K562 (cell line): ENCODE data around the gene PLEKHG1. TPM values are rescaled to one million over a fixed set of nuclear protein-coding genes. Genes with fewer than 3 reads are reported as not detected.

ENCODE experiments used
- ATAC-seq: fragments of 200-7000 bp; cut with Tn5 transposase; 3 replicates; pipeline ENCODE4 v1.9.1; 2020; ENCODE audit warnings: moderate library complexity
- BruUV-seq: library from RNA; stranded (reverse); fragments of 400-500 nt; replicated peaks from 2 replicates; lab custom pipeline; 2021; lab: Mats Ljungman, UMichigan
- CTCF ChIA-PET: fragments of 300-600 bp; formaldehyde crosslinking; extraction: SDS; loops from one replicate; lab custom pipeline; 2021; ENCODE audit warnings: low intra/inter-chr PET ratio; lab: Yijun Ruan, JAX
- POLR2A ChIA-PET: fragments of 300-600, 350-650 bp; sonication (Branson Sonifier 250); formaldehyde crosslinking; extraction: SDS; loops from one replicate; lab custom pipeline; 2021; ENCODE audit warnings: antibody characterized with exemption, inconsistent platforms; lab: Yijun Ruan, JAX
- DNase-seq, 4 experiments: peaks; one replicate each; pipeline versions ENCODE4 v3.0.0 to v3.0.0-alpha.2; 2011 to 2018; ENCODE audit warnings: low spot score in 3 of 4, mixed read lengths in 3 of 4; ENCODE audit errors: extremely low read depth in 1 of 4
- FAIRE-seq: peaks from 2 replicates; lab custom pipeline; 2011; peaks lifted over from hg19 to GRCh38; lab: Jason Lieb, UNC
- H2AFZ ChIP-seq: 2 replicates; pipeline ENCODE4 v1.6.0; 2011; ENCODE audit warnings: low read depth, low read length, control low read depth, inconsistent platforms
- H3K27ac ChIP-seq: fragments of 200-600 bp; 3 replicates; pipeline ENCODE4 v1.8.0; 2011; ENCODE audit warnings: low read depth, mild to moderate bottlenecking, control low read depth, inconsistent platforms, low read length, moderate library complexity, mixed read lengths; ENCODE audit errors: extremely low read depth
- H3K27me3 ChIP-seq, 2 experiments: fragments of 300-600 bp in 1 of 2; 2 replicates in 1 of 2; 3 replicates in 1 of 2; pipeline versions ENCODE4 v1.6.0 to v1.8.0; 2011; ENCODE audit warnings: inconsistent platforms in 2 of 2, low read length in 2 of 2, mild to moderate bottlenecking in 1 of 2, mixed read lengths in 1 of 2, moderate library complexity in 1 of 2; ENCODE audit not compliant: control insufficient read depth in 2 of 2, insufficient read depth in 2 of 2
- H3K36me3 ChIP-seq: fragments of 300-600 bp; 3 replicates; pipeline ENCODE4 v1.8.0; 2011; ENCODE audit warnings: mild to moderate bottlenecking, low read length, inconsistent platforms; ENCODE audit not compliant: control insufficient read depth, insufficient read depth
- H3K4me1 ChIP-seq, 2 experiments: fragments of 200-600 bp in 1 of 2; replicated peaks in 1 of 2; 2 replicates in 1 of 2; 3 replicates in 1 of 2; pipeline versions ENCODE4 v1.5.1 to v1.8.0; 2011; ENCODE audit warnings: inconsistent platforms in 2 of 2, low read length in 2 of 2, mild to moderate bottlenecking in 1 of 2, mixed read lengths in 1 of 2, moderate library complexity in 1 of 2; ENCODE audit not compliant: control insufficient read depth in 2 of 2, insufficient read depth in 2 of 2
- H3K4me2 ChIP-seq: 2 replicates; pipeline ENCODE4 v1.6.1; 2011; ENCODE audit warnings: low read length, control low read depth, inconsistent platforms, mixed read lengths; ENCODE audit not compliant: insufficient read depth
- H3K4me3 ChIP-seq: fragments of 200-600 bp; sonication (generic), shearing (Covaris generic); 2 replicates; pipeline ENCODE4 v1.5.1; 2016; ENCODE audit warnings: control low read depth, inconsistent platforms
- H3K79me2 ChIP-seq: fragments of 200-600 bp; 3 replicates; pipeline ENCODE4 v1.8.0; 2011; ENCODE audit warnings: low read length, inconsistent platforms; ENCODE audit not compliant: control insufficient read depth, insufficient read depth
- H3K9ac ChIP-seq, 2 experiments: 2 replicates each; pipeline versions ENCODE4 v1.6.0 to v1.6.1; 2011; ENCODE audit warnings: low read depth in 2 of 2, low read length in 2 of 2, control low read depth in 1 of 2, inconsistent platforms in 1 of 2, mild to moderate bottlenecking in 1 of 2, mixed read lengths in 1 of 2; ENCODE audit not compliant: insufficient read depth in 1 of 2
- H3K9me1 ChIP-seq: one replicate; pipeline ENCODE4 v1.6.0; 2011; ENCODE audit warnings: inconsistent platforms, mild to moderate bottlenecking, low read length, moderate library complexity; ENCODE audit not compliant: control insufficient read depth, insufficient read depth
- H3K9me3 ChIP-seq: replicated peaks from 2 replicates; pipeline ENCODE4 v1.5.1; 2011; ENCODE audit warnings: low read depth, low read length, inconsistent platforms; ENCODE audit not compliant: control insufficient read depth, insufficient read depth
- H4K20me1 ChIP-seq: replicated peaks from 2 replicates; pipeline ENCODE4 v1.6.1; 2011; ENCODE audit warnings: low read length, inconsistent platforms, mixed read lengths; ENCODE audit not compliant: control insufficient read depth, insufficient read depth
- C11orf30 ChIP-seq: fragments of 450-650 bp; IDR thresholded peaks from 2 replicates; pipeline ENCODE4 v1.6.1; 2016; ENCODE audit warnings: low read depth, mild to moderate bottlenecking
- CAMTA2 ChIP-seq: fragments of 250-450 bp; sonication (Bioruptor Pico); conservative IDR thresholded peaks from 2 replicates; pipeline ENCODE4 v1.5.1; 2022
- CBX3 ChIP-seq, 2 experiments: IDR thresholded peaks; 1 replicate in 1 of 2; 2 replicates in 1 of 2; pipeline ENCODE4 v1.6.1; 2012; ENCODE audit warnings: inconsistent platforms in 2 of 2, low read length in 2 of 2, borderline replicate concordance in 1 of 2, control low read depth in 1 of 2
- FOXK2 ChIP-seq, 2 experiments: fragments of 450-650 bp; IDR thresholded peaks in 1 of 2; conservative IDR thresholded peaks in 1 of 2; 2 replicates each; pipeline ENCODE4 v1.6.1; 2016; ENCODE audit warnings: low read depth in 2 of 2, mild to moderate bottlenecking in 1 of 2
- KHSRP ChIP-seq: fragments of 450-650 bp; IDR thresholded peaks from 2 replicates; pipeline ENCODE4 v1.6.1; 2017
- MAFF ChIP-seq: IDR thresholded peaks from 2 replicates; pipeline ENCODE4 v1.6.1; 2012; ENCODE audit warnings: low read length, improper control_type of control experiment
- MAFG ChIP-seq: fragments of 450-650 bp; conservative IDR thresholded peaks from 2 replicates; pipeline ENCODE4 v1.6.1; 2016; ENCODE audit warnings: missing genetic modification characterization, missing compliant biosample characterization
- MCM5 ChIP-seq: fragments of 450-650 bp; IDR thresholded peaks from 2 replicates; pipeline ENCODE4 v1.6.1; 2016; ENCODE audit warnings: low read depth
- MECOM ChIP-seq: fragments of 250-450 bp; sonication (Bioruptor Pico); IDR thresholded peaks from 2 replicates; pipeline ENCODE4 v1.8.0; 2022; ENCODE audit warnings: inconsistent platforms
- MIER1 ChIP-seq: fragments of 450-650 bp; IDR thresholded peaks from 2 replicates; pipeline ENCODE4 v1.6.1; 2016; ENCODE audit warnings: antibody characterized with exemption, mild to moderate bottlenecking, low read depth
- NFIX ChIP-seq: fragments of 250-450 bp; sonication (Bioruptor Pico); IDR thresholded peaks from 2 replicates; pipeline ENCODE4 v1.4.0; 2020; ENCODE audit warnings: low read depth, mild to moderate bottlenecking, moderate library complexity
- PHB ChIP-seq: fragments of 250-450 bp; sonication (Bioruptor Pico); IDR thresholded peaks from 2 replicates; pipeline ENCODE4 v1.5.0; 2021
- POLR2A ChIP-seq: fragments of 450-650 bp; conservative IDR thresholded peaks from 2 replicates; pipeline ENCODE4 v1.6.1; 2016
- ZBTB33 ChIP-seq: sonication (generic); formaldehyde crosslinking; IDR thresholded peaks from 2 replicates; pipeline ENCODE4 v1.8.1; 2023; ENCODE audit warnings: mild to moderate bottlenecking, missing genetic modification reagents
- ZNF253 ChIP-seq: fragments of 250-450 bp; sonication (Bioruptor Pico); conservative IDR thresholded peaks from 2 replicates; pipeline ENCODE4 v1.6.1; 2021; ENCODE audit warnings: mild to moderate bottlenecking
- ZNF311 ChIP-seq: fragments of 250-450 bp; sonication (Bioruptor Pico); IDR thresholded peaks from 2 replicates; pipeline ENCODE4 v1.4.0; 2020; ENCODE audit warnings: mild to moderate bottlenecking, moderate library complexity
- ZNF316 ChIP-seq: fragments of 450-650 bp; IDR thresholded peaks from 2 replicates; pipeline ENCODE4 v1.6.1; 2016
- ZNF408 ChIP-seq: fragments of 250-450 bp; sonication (Bioruptor Pico); IDR thresholded peaks from 2 replicates; pipeline ENCODE4 v1.4.0; 2020; ENCODE audit warnings: low read depth, mild to moderate bottlenecking, moderate library complexity
- ZNF57 ChIP-seq: fragments of 450-650 bp; formaldehyde crosslinking; IDR thresholded peaks from 2 replicates; pipeline ENCODE4 v1.4.0; 2020; ENCODE audit warnings: mild to moderate bottlenecking, moderate library complexity
- WGBS: fragments of 100-300 bp; shearing (Covaris generic); methylation state at CpG from one replicate; pipeline ENCODE4 v1.1.6; 2016; ENCODE audit warnings: low coverage, mixed read lengths; ENCODE audit not compliant: insufficient coverage; ENCODE audit errors: missing lambda C conversion rate; 5-methylcytosine and 5-hydroxymethylcytosine counted together
- in situ Hi-C: fragments of 300-500 bp; cut with MboI; formaldehyde crosslinking; loops from 4 replicates; pipeline ENCODE4 v1.15.0; 2018; ENCODE audit warnings: inconsistent platforms, mixed read lengths
- intact Hi-C: fragments of 100-400 bp; cut with micrococcal nuclease; formaldehyde crosslinking; loops from 2 replicates; pipeline ENCODE4 v1.14.2; 2022
- polyA plus RNA-seq, 8 experiments: library from polyadenylated mRNA; depleted of rRNA in 4 of 8; stranded (reverse) in 5 of 8; unstranded in 3 of 8; fragments of >200 nt; fragmentation: Nextera tagmentation in 2 of 8; fragmentation: Illumina TruSeq in 1 of 8; extraction: Ambion mirVana in 2 of 8; extraction: Trizol in 1 of 8; gene quantifications; 2 replicates each; pipeline versions ENCODE4 v1.2.1 to v1.2.3, GENCODE V29; 2011 to 2014; ENCODE audit warnings: inconsistent platforms in 1 of 8, missing spikeins in 1 of 8
- total RNA-seq, 7 experiments: library from RNA; depleted of rRNA in 6 of 7; stranded (reverse); fragments of >200 nt in 6 of 7; fragmentation: Illumina TruSeq in 2 of 7; extraction: Trizol in 2 of 7; gene quantifications; 2 replicates each; pipeline versions ENCODE4 v1.2.1 to v1.2.3, GENCODE V29; 2011 to 2021; ENCODE audit warnings: low replicate concordance in 1 of 7

The PLEKHG1 gene
- total and polyA plus RNA-seq, 9 of the 15 experiments (the other 6 are each of a cell fraction or from before 2014, with no cell fraction given), result 0.03 to 0.16 (median 0.03) TPM; not detected in 6

- no peaks in the 10 kb centered on the region for H3K4me1 ChIP-seq
- TF ChIP-seq MAFG (0 out of 2 replicates have a peak, but pooled peaks have one; percentile 17), POLR2A (no peak), CBX3 (IDR thresholded peaks at IDR 0.05; ENCODE audit: borderline replicate concordance in 1 of 2, low read length in 2 of 2) (no peak), ZNF408 (no peak), FOXK2 (conservative IDR thresholded peaks at IDR 0.05 in 1 of 2, IDR thresholded peaks at IDR 0.05 in 1 of 2; ENCODE audit: low read depth in 2 of 2) (no peak), CAMTA2 (CRISPR knock-in tag) (no peak), ZNF57 (CRISPR knock-in tag) (no peak), ZNF316 (peak; percentile 59), MIER1 (no peak), MCM5 (no peak), MAFF (peak; percentile 28; the same call in 1 of the 2 replicates), PHB (CRISPR knock-in tag) (no peak), ZNF311 (CRISPR knock-in tag) (no peak), ZBTB33 (CRISPR knock-in tag) (no peak), KHSRP (no peak), NFIX (CRISPR knock-in tag) (no peak), MECOM (no peak), ZNF253 (CRISPR knock-in tag) (no peak), C11orf30 (peak; percentile 30; the same call in 1 of the 2 replicates)
Observed at GRCh38 chr6:150635906-150636514, 36.3 kb downstream of the PLEKHG1 start.

More at GRCh38 chr6:150635906-150636514, 36.3 kb downstream of the PLEKHG1 start:
- H3K9ac ChIP-seq, result no peak overlapping the region
- WGBS, result 0% methylated on average over 3 of the region's 3 CpGs
- POLR2A ChIA-PET, result interaction anchor here (0.6 to 1.0 kb wide), 3 partner anchors 10 to 98 kb away, joined by 3 read pairs; no protein-coding TSS in a partner anchor
- H3K4me3 ChIP-seq, result no peak overlapping the region
- no peak overlapping the region for H3K4me2 ChIP-seq
- no peaks in the 10 kb centered on the region for H3K36me3 ChIP-seq
- no peaks in the 10 kb centered on the region for H3K79me2 ChIP-seq
- CTCF ChIA-PET, result no interaction called here
- no peaks in the 10 kb centered on the region for H3K9me3 ChIP-seq
- no peak for DNase-seq
- H4K20me1 ChIP-seq, result no peaks in the 10 kb centered on the region
- no peak for ATAC-seq
- in situ Hi-C loops (no loop called here), intact Hi-C loops (no loop called here)
- no TSS peak for BruUV-seq
- peaks cover 18 to 40% of the 10 kb centered on the region in 2 experiments for H3K27me3 ChIP-seq
- FAIRE-seq, result no peak
- H3K27ac ChIP-seq, result no peak overlapping the region
- no peaks in the 10 kb centered on the region for H3K9me1 ChIP-seq
- H2AFZ ChIP-seq, result no peak overlapping the region
